Measurements from ENCODE around the gene MSRB3. TPM values are rescaled to one million over a fixed set of nuclear protein-coding genes. Genes with fewer than 3 reads are reported as not detected.

Gene MSRB3
- total and polyA plus RNA-seq, 2 of the 8 experiments (the other 6 are each of a cell fraction or from before 2014, with no cell fraction given) = 0.32 to 1.2 TPM

DNA sequence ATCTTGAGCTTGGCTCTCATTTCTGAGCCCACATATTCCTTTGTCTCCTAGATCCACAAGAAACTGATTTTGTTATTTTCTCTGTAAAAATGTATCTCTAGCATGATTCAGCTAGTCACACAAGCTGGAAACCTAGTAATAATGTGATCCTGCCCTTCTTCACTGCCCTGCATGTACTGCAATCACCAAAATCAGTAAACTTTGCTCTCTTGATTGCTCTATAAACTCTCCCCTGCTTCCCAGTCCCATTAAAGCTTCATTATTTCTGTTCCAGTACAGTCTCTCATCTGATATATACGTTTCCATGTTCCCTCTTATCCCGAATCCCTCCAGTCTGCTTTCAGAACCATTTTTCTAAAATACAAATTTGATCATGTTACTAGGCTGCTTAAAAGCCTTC lies 166.5 kb downstream of the MSRB3 start:
- no peak overlapping the region for H3K56ac ChIP-seq (replicated peaks; ENCODE audit: insufficient read length, low read depth, low read length)

More for the DNA sequence above, 166.5 kb downstream of the MSRB3 start:
- no peak overlapping the region for H2BK20ac ChIP-seq (ENCODE audit: low read length)
- no peaks in the 10 kb centered on the region for H4K20me1 ChIP-seq (replicated peaks in 1 of 2; ENCODE audit: control insufficient read depth in 1 of 2, insufficient read depth in 2 of 2, low read length in 2 of 2)
- no peak overlapping the region for H2BK15ac ChIP-seq (ENCODE audit: low read length)
- H3K4ac ChIP-seq (replicated peaks; ENCODE audit: insufficient read length, low read depth, low read length) = no peak overlapping the region
- DNase-seq (ENCODE audit: low read depth in 1 of 2, low spot score in 2 of 2) = no peak
- no peak overlapping the region for H2AFZ ChIP-seq (ENCODE audit: low read length)
- no peak overlapping the region for H2AK5ac ChIP-seq (ENCODE audit: low read depth, low read length)
- H4K8ac ChIP-seq (ENCODE audit: extremely low read depth, insufficient read depth, low read length) = no peak overlapping the region
- no peak overlapping the region for H3K27ac ChIP-seq (ENCODE audit: low read depth, low read length)
- no peak overlapping the region for H3K4me3 ChIP-seq (ENCODE audit: extremely low read depth in 1 of 4, insufficient read depth in 2 of 4, low read depth in 3 of 4, low read length in 4 of 4)
- WGBS, 2 experiments (ENCODE audit: extremely low coverage in 1 of 2, insufficient coverage in 1 of 2, insufficient read length in 1 of 2, insufficient replicate concordance in 2 of 2, low coverage in 1 of 2, low lambda C conversion rate in 2 of 2, missing lambda C conversion rate in 1 of 2) = 100% methylated on average over 2 of the region's 2 CpGs; no CpG with 5 or more reads in 1 of the 2 experiments
- H3K14ac ChIP-seq (ENCODE audit: insufficient read length) = no peak overlapping the region
- no peak overlapping the region for H3K9ac ChIP-seq (replicated peaks in 1 of 4; ENCODE audit: extremely low read depth in 1 of 4, low read depth in 3 of 4, low read length in 3 of 4)
- no peaks in the 10 kb centered on the region for H3K9me3 ChIP-seq (ENCODE audit: insufficient read depth in 2 of 2, low read depth in 1 of 2, low read length in 1 of 2)
- no peak overlapping the region for H2BK12ac ChIP-seq (ENCODE audit: low read depth, low read length)
- CTCF ChIA-PET (ENCODE audit: partially characterized antibody) = no interaction called here
- H2BK5ac ChIP-seq (ENCODE audit: low read depth, low read length) = no peak overlapping the region
- H3K18ac ChIP-seq (ENCODE audit: extremely low read depth, low read length) = no peak overlapping the region
- no peak overlapping the region for H4K91ac ChIP-seq (replicated peaks; ENCODE audit: insufficient read length, low read length)
- H3K79me1 ChIP-seq (ENCODE audit: low read depth, low read length) = no peaks in the 10 kb centered on the region
- no peaks in the 10 kb centered on the region for H3K79me2 ChIP-seq (ENCODE audit: control insufficient read depth in 1 of 2, insufficient read depth in 2 of 2, low read length in 2 of 2)
- H3K4me1 ChIP-seq (replicated peaks in 1 of 4; ENCODE audit: control insufficient read depth in 3 of 4, insufficient read depth in 4 of 4, low read length in 3 of 4) = no peaks in the 10 kb centered on the region
- no peaks in the 10 kb centered on the region for H3K23me2 ChIP-seq (ENCODE audit: low read depth, low read length)
- H3K27me3 ChIP-seq (replicated peaks in 1 of 4; ENCODE audit: control insufficient read depth in 3 of 4, extremely low read depth in 1 of 4, insufficient read depth in 3 of 4, low read length in 3 of 4) = no peaks in the 10 kb centered on the region
- TF ChIP-seq JUND (IDR thresholded peaks at IDR 0.05; ENCODE audit: low read length) (no peak), TEAD4 (IDR thresholded peaks at IDR 0.05; ENCODE audit: low read depth, low read length) (no peak)
- no peak for FAIRE-seq
- no peaks in the 10 kb centered on the region for H3K36me3 ChIP-seq (ENCODE audit: control insufficient read depth in 2 of 4, insufficient read depth in 4 of 4, low read length in 3 of 4)
- no peak overlapping the region for H2BK120ac ChIP-seq (replicated peaks; ENCODE audit: low read depth, low read length)
- no peak overlapping the region for H3K4me2 ChIP-seq (ENCODE audit: insufficient read depth in 1 of 2, low read depth in 2 of 2, low read length in 2 of 2)
- no peak overlapping the region for H4K5ac ChIP-seq (ENCODE audit: insufficient read length, low read depth, low read length)
- H3K23ac ChIP-seq (ENCODE audit: insufficient read length) = no peak overlapping the region
- POLR2A ChIA-PET (ENCODE audit: partially characterized antibody) = no interaction called here
